Measurements from ENCODE around the gene SMARCC2.
"Not testable (repeated sequence)": the region's sequence is repeated elsewhere in the genome, so short reads cannot be mapped to it uniquely, and the experiment has no call there.

Gene SMARCC2

GRCh38 chr12:56162468-56163290 lies 26.6 kb downstream of the SMARCC2 start:
- no peak for DNase-seq

GRCh38 chr12:56161690-56162351 lies 27.5 kb downstream of the SMARCC2 start:
- no peak for DNase-seq

DNA sequence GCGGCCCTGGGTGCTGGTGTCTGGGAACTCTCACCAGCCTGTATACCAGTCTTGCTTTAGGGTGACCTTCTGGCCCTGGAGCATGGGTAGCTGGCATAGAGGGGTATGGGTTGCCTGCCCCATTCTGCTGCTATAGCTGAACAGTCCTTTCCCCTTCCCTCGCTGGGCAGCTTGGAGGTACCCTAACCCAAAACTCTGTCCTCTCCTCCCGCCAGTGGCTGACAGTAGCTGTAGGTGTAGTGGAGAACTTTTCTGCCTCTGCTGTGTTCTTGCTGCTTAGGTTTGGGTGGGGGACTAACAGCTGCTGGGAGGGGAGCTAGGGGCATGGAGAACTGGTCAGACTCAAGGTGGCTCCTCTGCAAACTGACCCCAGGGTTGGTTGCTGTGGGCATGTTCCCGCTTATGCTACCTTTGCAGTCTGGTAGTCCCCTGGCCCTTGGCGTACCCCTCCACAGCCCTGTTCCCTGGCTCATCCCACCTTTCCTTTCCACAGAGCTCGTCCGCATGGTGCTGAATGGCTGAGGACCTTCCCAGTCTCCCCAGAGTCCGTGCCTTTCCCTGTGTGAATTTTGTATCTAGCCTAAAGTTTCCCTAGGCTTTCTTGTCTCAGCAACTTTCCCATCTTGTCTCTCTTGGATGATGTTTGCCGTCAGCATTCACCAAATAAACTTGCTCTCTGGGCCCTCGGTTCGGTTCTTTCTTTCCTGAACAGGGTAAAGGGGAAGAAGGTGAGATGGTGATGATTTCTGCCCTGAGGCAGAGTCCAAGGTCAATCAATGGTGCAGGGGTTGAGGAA lies 28.2 kb downstream of the SMARCC2 start:
- DNase-seq, result no peak

DNA sequence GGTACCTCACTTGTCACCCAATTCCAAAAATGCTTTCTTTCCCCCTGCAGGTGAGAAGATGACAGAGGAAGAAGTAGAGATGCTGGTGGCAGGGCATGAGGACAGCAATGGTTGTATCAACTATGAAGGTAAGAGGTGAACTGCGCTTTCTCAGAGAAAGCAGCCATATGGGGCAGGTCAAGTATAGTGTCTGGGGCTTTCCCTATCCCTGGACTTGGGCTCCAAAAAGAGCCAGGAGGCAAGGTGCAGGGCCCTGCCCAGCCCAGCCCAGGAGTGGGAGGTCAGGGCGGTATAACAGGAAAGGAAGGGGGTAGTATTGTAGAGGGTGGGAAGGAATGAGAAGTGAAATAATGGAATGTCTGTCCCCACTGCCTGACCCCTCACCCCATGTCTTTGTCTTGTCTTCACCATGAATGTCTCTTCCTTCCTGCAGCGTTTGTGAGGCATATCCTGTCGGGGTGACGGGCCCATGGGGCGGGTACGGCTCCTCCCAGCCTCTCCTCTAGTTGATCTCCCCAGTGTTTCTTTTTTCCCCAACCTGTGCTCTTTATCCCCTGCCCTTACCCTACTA lies 29.0 kb downstream of the SMARCC2 start:
- no peak for DNase-seq

GRCh38 chr12:56159482-56160192 lies 29.6 kb downstream of the SMARCC2 start:
- no peak for DNase-seq

- no peak for DNase-seq
These were observed 30.3 kb downstream of the SMARCC2 start for GRCh38 chr12:56158926-56159461.

- peak; percentile 89 to 91 for DNase-seq
These were observed 31.0 kb downstream of the SMARCC2 start, which contains the start of gene MYL6 for GRCh38 chr12:56158029-56158925. Gene MYL6, plus strand, starts transcription at chr12:56158359. Its CDS starts 43 bp downstream, at chr12:56158402.

DNA sequence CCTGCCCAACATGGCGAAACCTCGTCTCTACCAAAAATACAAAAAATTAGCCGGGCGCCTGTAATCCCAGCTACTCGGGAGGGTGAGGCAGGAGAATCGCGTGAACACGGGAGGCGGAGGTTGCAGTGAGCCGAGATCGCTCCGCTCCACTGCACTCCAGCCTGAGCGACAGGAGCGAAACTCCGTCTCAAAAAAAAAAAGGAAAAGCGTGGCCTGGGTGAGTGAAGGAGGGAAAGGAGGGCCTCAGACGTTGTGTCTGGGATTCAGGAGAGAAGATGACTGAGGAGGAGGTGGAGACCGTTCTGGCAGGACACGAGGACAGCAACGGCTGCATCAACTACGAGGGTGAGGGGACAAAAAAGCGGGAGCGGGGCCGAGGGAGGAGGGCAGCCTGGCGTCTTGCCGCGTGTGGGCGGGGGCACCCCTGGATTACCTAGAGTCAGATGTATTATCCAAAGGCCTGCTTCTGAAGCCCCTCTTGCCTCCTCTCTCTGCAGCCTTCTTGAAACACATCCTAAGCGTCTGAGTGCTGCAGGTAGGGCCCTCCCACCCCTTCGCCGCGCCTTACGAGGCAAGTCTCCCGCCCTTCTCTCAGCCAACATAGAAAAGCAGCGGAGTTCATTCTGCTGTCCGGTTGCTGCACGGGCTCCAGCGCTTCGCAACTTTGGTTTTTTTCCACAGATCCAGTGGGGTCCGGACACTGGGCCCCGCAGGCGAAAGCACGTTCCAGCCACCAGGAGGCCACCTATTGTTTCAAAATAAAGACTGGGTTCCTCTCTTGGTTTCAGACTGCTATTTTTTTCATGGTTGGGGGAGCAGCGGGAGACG lies 31.9 kb downstream of the SMARCC2 start:
- peak in 1 of 2 experiments; percentile 58 for DNase-seq

DNA sequence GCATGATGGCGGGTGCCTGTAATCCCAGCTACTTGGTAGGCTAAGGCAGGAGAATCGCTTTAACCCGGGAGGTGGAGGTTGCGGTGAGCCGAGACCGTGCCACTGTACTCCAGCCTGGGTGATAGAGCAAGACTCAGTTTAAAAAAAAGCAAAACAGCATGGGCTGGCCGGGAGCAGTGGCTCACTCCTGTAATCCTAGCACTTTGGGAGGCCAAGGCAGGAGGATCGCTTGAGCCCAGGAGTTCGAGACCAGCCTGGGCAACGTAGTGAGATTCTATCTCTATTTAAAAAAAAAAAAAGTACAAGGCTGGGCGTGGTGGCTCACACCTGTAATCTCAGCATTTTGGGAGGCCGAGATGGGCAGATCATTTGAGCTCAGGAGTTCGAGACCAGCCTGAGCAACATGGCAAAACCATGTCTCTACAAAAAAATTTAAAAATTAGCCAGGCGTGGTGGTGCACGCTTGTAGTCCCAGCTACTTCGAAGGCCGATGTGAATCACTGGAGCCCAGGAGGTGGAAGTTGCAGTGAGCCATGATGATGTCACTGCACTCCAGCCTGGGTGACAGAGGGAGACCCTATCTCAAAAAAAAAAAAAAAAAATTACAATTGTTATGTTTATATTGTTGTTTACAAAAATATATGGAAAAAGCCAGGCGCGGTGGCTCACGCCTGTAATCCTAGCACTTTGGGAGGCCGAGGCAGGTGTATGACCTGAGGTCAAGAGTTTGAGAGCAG lies 32.7 kb downstream of the SMARCC2 start:
- DNase-seq, result not testable (repeated sequence)

DNA sequence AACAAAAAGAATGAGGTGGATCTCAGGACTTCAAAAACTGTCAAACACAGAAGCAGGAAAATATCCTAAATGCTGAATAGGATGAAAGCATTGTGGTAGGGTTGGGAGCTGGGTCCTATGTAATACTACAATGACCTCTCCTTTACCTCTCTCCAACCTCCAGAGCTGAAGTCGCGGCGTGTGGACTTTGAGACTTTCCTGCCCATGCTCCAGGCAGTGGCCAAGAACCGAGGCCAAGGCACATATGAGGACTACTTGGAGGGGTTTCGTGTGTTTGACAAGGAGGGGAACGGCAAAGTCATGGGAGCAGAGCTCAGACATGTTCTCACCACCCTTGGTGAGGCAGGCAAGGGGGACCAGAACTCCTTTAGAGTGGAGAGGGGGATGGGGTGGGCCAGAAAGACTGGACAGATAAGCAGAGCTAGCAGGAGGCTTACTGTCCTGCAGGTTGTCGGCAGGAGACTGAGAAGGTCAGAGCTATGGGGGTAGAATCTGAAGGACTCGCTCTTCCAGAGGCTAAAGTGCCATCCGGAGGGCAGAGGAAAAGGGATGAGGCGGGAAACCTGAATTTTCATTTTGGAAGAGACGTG lies 33.9 kb downstream of the SMARCC2 start:
- DNase-seq, result no peak

DNA sequence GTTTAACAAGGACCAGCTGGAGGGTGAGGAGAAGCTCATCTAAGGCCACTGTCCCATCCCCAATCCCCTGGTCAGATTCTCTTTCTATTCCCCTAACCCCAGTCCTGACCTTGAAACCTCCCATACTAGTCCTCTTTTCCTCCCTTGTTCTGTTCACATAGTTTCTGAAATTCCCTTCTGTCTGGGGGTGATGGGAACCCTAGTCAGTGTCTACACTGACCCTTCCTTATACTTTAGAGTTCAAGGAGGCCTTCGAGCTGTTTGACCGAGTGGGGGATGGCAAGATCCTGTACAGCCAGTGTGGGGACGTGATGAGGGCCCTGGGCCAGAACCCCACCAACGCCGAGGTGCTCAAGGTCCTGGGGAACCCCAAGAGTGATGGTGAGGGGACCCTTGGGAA lies 34.5 kb downstream of the SMARCC2 start:
- no peak for DNase-seq

DNA sequence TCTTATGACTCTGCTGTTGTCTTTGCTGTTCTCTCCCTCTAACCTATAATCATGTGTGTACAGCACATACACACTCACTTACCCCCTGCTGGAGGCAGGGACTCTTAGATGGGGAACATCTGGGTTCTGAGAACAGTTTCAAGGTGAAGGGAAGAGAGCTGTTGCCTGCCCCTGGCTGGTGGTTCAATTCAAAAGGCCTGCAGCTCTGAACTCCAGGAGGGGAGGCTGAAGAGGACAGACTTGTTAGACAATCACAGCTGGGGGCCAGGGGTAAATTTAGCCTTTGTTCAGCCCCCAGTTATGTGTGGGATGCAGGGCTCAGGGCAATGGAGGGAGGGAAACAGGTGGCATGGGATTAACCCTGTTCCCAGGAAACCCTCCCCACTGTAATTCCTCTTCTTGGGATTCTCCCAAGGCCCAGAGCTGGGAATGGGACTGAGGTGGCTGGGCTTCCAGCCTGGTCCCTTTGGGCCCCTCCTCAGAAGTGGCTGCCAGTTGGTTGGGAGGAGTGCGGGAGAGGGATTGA lies 35.0 kb downstream of the SMARCC2 start:
- no peak for DNase-seq

- no peak for DNase-seq
These were observed 35.6 kb downstream of the SMARCC2 start for GRCh38 chr12:56153678-56154065.

DNA sequence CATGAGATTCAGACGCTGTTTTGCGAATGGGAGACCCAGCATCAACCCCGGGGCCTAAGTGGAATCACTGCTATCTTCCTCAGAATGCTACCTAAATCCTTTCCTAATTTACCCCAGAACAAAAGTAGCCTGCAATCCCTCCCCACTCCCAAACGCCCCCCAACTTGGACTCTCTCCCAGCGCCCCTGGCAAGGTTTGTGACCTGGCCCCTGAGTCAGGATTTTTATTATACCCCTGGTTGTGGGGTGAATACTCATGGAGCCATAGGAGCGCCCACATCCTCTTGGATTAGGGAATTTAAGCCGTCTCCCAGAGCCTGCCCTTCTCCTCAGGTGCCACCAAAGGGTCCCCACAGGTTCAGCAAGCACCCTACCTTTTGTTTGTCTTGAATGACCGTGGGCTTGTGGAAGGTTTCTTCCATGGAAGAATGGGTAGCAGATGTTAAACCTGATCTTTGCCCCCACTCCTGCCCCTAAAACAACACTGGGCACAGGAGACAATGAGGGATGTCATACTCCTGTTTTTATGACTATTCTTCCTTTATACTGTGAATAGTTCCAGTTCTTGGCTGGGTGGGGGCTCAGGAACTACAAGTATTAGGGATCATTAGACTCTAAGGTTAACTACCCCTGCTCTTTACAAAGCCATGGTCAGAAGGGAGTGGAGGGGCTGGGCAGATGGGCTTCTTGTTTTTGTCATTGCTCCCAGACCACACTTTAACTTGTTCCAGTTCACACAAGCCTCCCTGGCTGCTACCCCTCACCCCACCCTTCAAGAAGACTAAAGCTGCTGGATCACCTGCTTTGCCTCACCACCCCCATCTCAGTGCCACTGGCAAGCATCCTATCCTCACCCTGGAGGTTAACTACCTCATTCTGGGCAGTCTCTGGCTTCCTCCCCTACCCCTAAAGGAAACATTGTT lies 36.3 kb downstream of the SMARCC2 start:
- no peak for DNase-seq

- peak in 1 of 2 experiments; percentile 40 for DNase-seq
These were observed 37.0 kb downstream of the SMARCC2 start, which contains the start of gene MYL6B for GRCh38 chr12:56152132-56152755. Gene MYL6B, plus strand, starts transcription at chr12:56152587. Its CDS starts 1,332 bp downstream, at chr12:56153919.

DNA sequence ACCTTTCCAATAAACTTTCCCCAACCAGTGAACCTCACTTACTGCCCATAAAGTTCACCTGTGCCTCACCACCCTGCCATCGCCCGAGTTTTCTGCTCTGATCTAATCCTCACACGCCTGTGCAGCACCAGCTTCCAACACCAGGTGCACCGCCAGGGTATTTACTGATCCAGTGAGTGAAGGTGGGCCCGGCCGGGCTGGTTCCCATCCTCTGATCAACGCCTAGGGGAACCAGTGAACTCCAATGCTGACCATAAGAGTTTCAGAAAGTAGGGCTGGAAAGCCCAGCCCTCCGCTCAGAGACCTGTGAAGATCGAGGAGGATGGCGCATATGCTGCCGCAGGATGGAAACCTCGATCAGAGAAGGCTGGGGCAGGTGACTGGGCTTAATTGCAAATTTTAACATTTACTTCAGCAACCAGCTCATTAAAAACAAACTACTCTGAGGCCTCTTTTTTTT lies 37.6 kb downstream of the SMARCC2 start:
- no peak for DNase-seq

- no peak for DNase-seq
These were observed 38.7 kb downstream of the SMARCC2 start for GRCh38 chr12:56150563-56150962.
